H9 (cell line): ENCODE data around the gene PCBP2. TPM values are rescaled to one million over a fixed set of nuclear protein-coding genes. Genes with fewer than 3 reads are reported as not detected.

ENCODE experiments used
- DNase-seq: peaks from one replicate; pipeline ENCODE4 v3.0.0-alpha.2; 2017
- H2AFZ ChIP-seq: one replicate; pipeline ENCODE4 v1.6.1; 2013; ENCODE audit warnings: mild to moderate bottlenecking, low read length, control low read depth, moderate library complexity
- H2AK5ac ChIP-seq: 2 replicates; pipeline ENCODE4 v1.6.1; 2013; ENCODE audit warnings: low read length, control low read depth, mixed read lengths; ENCODE audit not compliant: insufficient read length
- H2BK120ac ChIP-seq: one replicate; pipeline ENCODE4 v1.6.1; 2013; ENCODE audit warnings: low read depth, mild to moderate bottlenecking, low read length, control low read depth, inconsistent platforms; ENCODE audit not compliant: poor library complexity, severe bottlenecking
- H2BK12ac ChIP-seq: 2 replicates; pipeline ENCODE4 v1.6.1; 2013; ENCODE audit warnings: low read length, control low read depth, mixed read lengths, low read depth; ENCODE audit not compliant: insufficient read length
- H2BK15ac ChIP-seq: 2 replicates; pipeline ENCODE4 v1.6.1; 2013; ENCODE audit warnings: low read depth, low read length, control low read depth
- H2BK20ac ChIP-seq: one replicate; pipeline ENCODE4 v1.6.1; 2013; ENCODE audit warnings: low read depth, mild to moderate bottlenecking, low read length, control low read depth, inconsistent platforms; ENCODE audit not compliant: poor library complexity, severe bottlenecking
- H2BK5ac ChIP-seq: 2 replicates; pipeline ENCODE4 v1.6.1; 2013; ENCODE audit warnings: low read length, control low read depth, mixed read lengths; ENCODE audit not compliant: insufficient read length
- H3K14ac ChIP-seq: 2 replicates; pipeline ENCODE4 v1.6.1; 2013; ENCODE audit warnings: low read length, control low read depth; ENCODE audit not compliant: insufficient read depth
- H3K18ac ChIP-seq: 2 replicates; pipeline ENCODE4 v1.6.1; 2013; ENCODE audit warnings: low read depth, mild to moderate bottlenecking, mixed read lengths, low read length, control low read depth; ENCODE audit not compliant: insufficient read length
- H3K23ac ChIP-seq: 2 replicates; pipeline ENCODE4 v1.6.1; 2013; ENCODE audit warnings: low read length, control low read depth, mixed read lengths, low read depth; ENCODE audit not compliant: insufficient read length
- H3K23me2 ChIP-seq: 2 replicates; pipeline ENCODE4 v1.6.1; 2013; ENCODE audit warnings: low read depth, mild to moderate bottlenecking, mixed read lengths, low read length, control low read depth; ENCODE audit not compliant: insufficient read length, poor library complexity, severe bottlenecking
- H3K27ac ChIP-seq: 2 replicates; pipeline ENCODE4 v1.5.1; 2013; ENCODE audit warnings: low read length, control low read depth, mixed read lengths, low read depth; ENCODE audit not compliant: insufficient read length
- H3K27me3 ChIP-seq: 2 replicates; pipeline ENCODE4 v1.6.1; 2013; ENCODE audit warnings: low read length, control low read depth, inconsistent platforms; ENCODE audit not compliant: insufficient read depth
- H3K4ac ChIP-seq: 2 replicates; pipeline ENCODE4 v1.6.1; 2013; ENCODE audit warnings: low read depth, mild to moderate bottlenecking, control low read depth, inconsistent platforms, low read length, moderate library complexity
- H3K4me1 ChIP-seq: 2 replicates; pipeline ENCODE4 v1.6.1; 2013; ENCODE audit warnings: low read length, control low read depth, inconsistent platforms; ENCODE audit not compliant: insufficient read depth
- H3K4me2 ChIP-seq: 2 replicates; pipeline ENCODE4 v1.6.1; 2013; ENCODE audit warnings: low read length, control low read depth, mixed read lengths; ENCODE audit not compliant: insufficient read length, insufficient read depth
- H3K56ac ChIP-seq: 2 replicates; pipeline ENCODE4 v1.6.1; 2013; ENCODE audit warnings: low read depth, mild to moderate bottlenecking, mixed read lengths, low read length, control low read depth; ENCODE audit not compliant: insufficient read length
- H3K79me1 ChIP-seq: 2 replicates; pipeline ENCODE4 v1.6.1; 2013; ENCODE audit warnings: low read depth, mild to moderate bottlenecking, moderate library complexity, low read length, control low read depth, inconsistent platforms; ENCODE audit not compliant: insufficient read depth, poor library complexity, severe bottlenecking
- H3K79me2 ChIP-seq: 2 replicates; pipeline ENCODE4 v1.6.1; 2013; ENCODE audit warnings: low read length, control low read depth, inconsistent platforms; ENCODE audit not compliant: insufficient read depth
- H3K9ac ChIP-seq: 2 replicates; pipeline ENCODE4 v1.6.1; 2013; ENCODE audit warnings: low read length, control low read depth, mixed read lengths; ENCODE audit not compliant: insufficient read length; ENCODE audit errors: extremely low read depth
- H3K9me3 ChIP-seq: one replicate; pipeline ENCODE4 v1.6.1; 2013; ENCODE audit warnings: low read depth, low read length, inconsistent platforms; ENCODE audit not compliant: control insufficient read depth
- H3T11ph ChIP-seq: one replicate; pipeline ENCODE4 v1.6.1; 2013; ENCODE audit warnings: mild to moderate bottlenecking, low read length, control low read depth, inconsistent platforms
- H4K20me1 ChIP-seq: one replicate; pipeline ENCODE4 v1.6.1; 2013; ENCODE audit not compliant: control insufficient read depth, insufficient read length, insufficient read depth
- H4K5ac ChIP-seq: 2 replicates; pipeline ENCODE4 v1.6.1; 2013; ENCODE audit warnings: low read depth, mild to moderate bottlenecking, mixed read lengths, low read length, control low read depth; ENCODE audit not compliant: insufficient read length
- H4K8ac ChIP-seq: replicated peaks from 2 replicates; pipeline ENCODE4 v1.6.1; 2013; ENCODE audit warnings: low read length, control low read depth, mixed read lengths, low read depth; ENCODE audit not compliant: insufficient read length
- H4K91ac ChIP-seq: 2 replicates; pipeline ENCODE4 v1.6.1; 2013; ENCODE audit warnings: low read depth, mild to moderate bottlenecking, moderate library complexity, mixed read lengths, low read length, control low read depth; ENCODE audit not compliant: insufficient read length
- H3K27ac Mint-ChIP-seq, 3 experiments: 2 replicates in 2 of 3; 3 replicates in 1 of 3; pipeline ENCODE4 v1.8.0; 2020 to 2021; ENCODE audit warnings: mixed read lengths in 3 of 3, mild to moderate bottlenecking in 1 of 3, moderate library complexity in 1 of 3
- H3K27me3 Mint-ChIP-seq: 2 replicates; pipeline ENCODE4 v1.8.0; 2021; ENCODE audit warnings: low read depth, mild to moderate bottlenecking, moderate library complexity, mixed read lengths
- H3K36me3 Mint-ChIP-seq, 3 experiments: 2 replicates in 2 of 3; 3 replicates in 1 of 3; pipeline ENCODE4 v1.8.0; 2020 to 2021; ENCODE audit warnings: low read depth in 3 of 3, mixed read lengths in 3 of 3; ENCODE audit not compliant: insufficient read depth in 1 of 3
- H3K4me1 Mint-ChIP-seq, 2 experiments: 2 replicates each; pipeline ENCODE4 v1.8.0; 2020; ENCODE audit warnings: mixed read lengths in 2 of 2
- H3K4me3 Mint-ChIP-seq, 2 experiments: 2 replicates in 1 of 2; 3 replicates in 1 of 2; pipeline ENCODE4 v1.8.0; 2020 to 2021; ENCODE audit warnings: mild to moderate bottlenecking in 2 of 2, mixed read lengths in 2 of 2, moderate library complexity in 1 of 2
- H3K9me3 Mint-ChIP-seq, 2 experiments: 2 replicates in 1 of 2; 3 replicates in 1 of 2; pipeline ENCODE4 v1.8.0; 2020; ENCODE audit warnings: mild to moderate bottlenecking in 2 of 2, mixed read lengths in 2 of 2, moderate library complexity in 1 of 2
- CTCF ChIP-seq: fragments of 200-600 bp; sonication (generic); conservative IDR thresholded peaks from 3 replicates; pipeline ENCODE4 v1.8.0; 2021; ENCODE audit warnings: antibody characterized with exemption, mild to moderate bottlenecking
- WGBS: extraction: QIAGEN DNeasy Blood & Tissue Kit; methylation state at CpG from one replicate; pipeline ENCODE4 v1.1.7; 2013; ENCODE audit warnings: missing lambda C conversion rate, low lambda C conversion rate, mixed read lengths; ENCODE audit not compliant: insufficient read length; ENCODE audit errors: extremely low coverage; 5-methylcytosine and 5-hydroxymethylcytosine counted together
- total RNA-seq: library from RNA; stranded (reverse); gene quantifications from 2 replicates; pipeline ENCODE4 v1.2.1, GENCODE V29; 2021

The PCBP2 gene
- total RNA-seq, 1 experiment from 2014 or later: 1,207 TPM

- peaks cover 14% of the 10 kb centered on the region for H3K79me1 ChIP-seq
- H3K18ac ChIP-seq: no peak overlapping the region
- H3K23me2 ChIP-seq: no peaks in the 10 kb centered on the region
- H3K56ac ChIP-seq: no peak overlapping the region
- no peaks in the 10 kb centered on the region for H3K4me1 ChIP-seq
- no peak for TF ChIP-seq CTCF
- Mint-ChIP-seq H3K27ac (peak overlapping the region; percentile 40 to 92 (median 89); a peak in 4 of 7 replicates), H3K9me3 (no peaks in the 10 kb centered on the region; a peak in 1 of 5 replicates), H3K4me1 (peaks cover 30 to 56% of the 10 kb centered on the region in 2 experiments), H3K27me3 (no peaks in the 10 kb centered on the region), H3K4me3 (no peak overlapping the region), H3K36me3 (peaks cover 77 to 99% (median 96%) of the 10 kb centered on the region in 3 experiments)
- no peak overlapping the region for H4K5ac ChIP-seq
- DNase-seq: no peak
- H2BK120ac ChIP-seq: no peak overlapping the region
- WGBS: no CpG with 5 or more reads among the region's 5 CpGs
- H3K9me3 ChIP-seq: no peaks in the 10 kb centered on the region
- H2BK20ac ChIP-seq: no peak overlapping the region
- H2BK15ac ChIP-seq: no peak overlapping the region
- no peak overlapping the region for H2BK5ac ChIP-seq
- H2AK5ac ChIP-seq: no peak overlapping the region
- H4K20me1 ChIP-seq: no peaks in the 10 kb centered on the region
- H3K27ac ChIP-seq: no peak overlapping the region
- no peak overlapping the region for H3K4ac ChIP-seq
- no peaks in the 10 kb centered on the region for H3K27me3 ChIP-seq
- no peak overlapping the region for H2BK12ac ChIP-seq
- H3K4me2 ChIP-seq: no peak overlapping the region
- H3K23ac ChIP-seq: no peak overlapping the region
- H3T11ph ChIP-seq: no peak overlapping the region
- no peaks in the 10 kb centered on the region; the same call in none of the 2 replicates for H3K79me2 ChIP-seq
- no peak overlapping the region for H4K91ac ChIP-seq
- H3K9ac ChIP-seq: no peak overlapping the region
- H3K14ac ChIP-seq: no peak overlapping the region
- no peak overlapping the region for H2AFZ ChIP-seq
- H4K8ac ChIP-seq: peak overlapping the region; percentile 65
Observed at GRCh38 chr12:53467082-53467481, 15.2 kb downstream of the PCBP2 start.
